ENCODE results near the gene HOTAIR.

DNA sequence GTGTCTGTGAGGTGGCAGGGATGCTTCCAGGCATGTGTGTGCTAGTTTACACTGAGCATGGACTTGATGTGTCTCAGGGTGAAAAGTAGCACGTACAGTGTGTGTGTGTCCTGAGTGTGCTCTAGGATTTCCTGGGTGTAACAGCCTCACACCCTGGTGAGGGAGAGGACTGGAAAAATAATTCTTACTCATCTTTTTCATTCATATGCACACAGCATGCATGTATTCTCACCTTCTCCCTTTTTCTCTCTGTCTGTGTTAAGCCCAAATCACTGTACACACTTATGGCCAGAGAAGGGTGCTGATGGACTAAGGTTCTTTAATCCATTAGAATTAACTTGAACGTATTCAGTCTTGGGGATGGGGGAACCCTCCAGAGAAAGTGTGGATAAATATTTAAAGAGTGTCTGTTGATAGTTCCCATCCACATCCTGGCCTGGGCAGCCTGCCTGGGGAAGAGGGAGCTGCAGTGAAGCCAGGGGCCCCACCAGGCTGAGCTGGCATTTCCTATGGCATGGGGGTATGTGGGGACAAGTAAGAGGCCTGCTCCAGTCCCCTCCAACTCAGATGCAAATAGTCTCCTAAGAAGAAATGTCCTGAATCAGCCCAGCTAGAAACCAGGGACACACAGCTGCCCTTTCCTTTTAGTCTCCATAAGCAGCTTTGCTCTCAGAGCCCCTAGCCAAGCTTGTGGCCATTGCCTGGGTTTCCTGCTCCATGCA lies 32.9 kb upstream of the HOTAIR start:
- TF ChIP-seq TP53 (CRISPR knock-in tag; IDR thresholded peaks at IDR 0.05) (no peak), CHD4 (IDR thresholded peaks at IDR 0.05; ENCODE audit: borderline replicate concordance) (no peak), SMC3 (IDR thresholded peaks at IDR 0.05) (no peak), POLR2A (IDR thresholded peaks at IDR 0.05; ENCODE audit: low read length) (no peak), KDM5A (IDR thresholded peaks at IDR 0.05) (no peak), RFX5 (IDR thresholded peaks at IDR 0.05) (no peak), PHF8 (IDR thresholded peaks at IDR 0.05; ENCODE audit: borderline replicate concordance, low read depth) (no peak), CHD2 (IDR thresholded peaks at IDR 0.05; ENCODE audit: low read length, partially characterized antibody) (no peak), EHMT2 (IDR thresholded peaks at IDR 0.05; ENCODE audit: low read depth) (no peak), ZFP36 (IDR thresholded peaks at IDR 0.05; ENCODE audit: borderline replicate concordance, partially characterized antibody) (no peak)
- TF ChIP-seq, protein P1, sequence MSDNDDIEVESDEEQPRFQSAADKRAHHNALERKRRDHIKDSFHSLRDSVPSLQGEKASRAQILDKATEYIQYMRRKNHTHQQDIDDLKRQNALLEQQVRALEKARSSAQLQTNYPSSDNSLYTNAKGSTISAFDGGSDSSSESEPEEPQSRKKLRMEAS (IDR thresholded peaks at IDR 0.05): no peak
- TF ChIP-seq, protein P2, sequence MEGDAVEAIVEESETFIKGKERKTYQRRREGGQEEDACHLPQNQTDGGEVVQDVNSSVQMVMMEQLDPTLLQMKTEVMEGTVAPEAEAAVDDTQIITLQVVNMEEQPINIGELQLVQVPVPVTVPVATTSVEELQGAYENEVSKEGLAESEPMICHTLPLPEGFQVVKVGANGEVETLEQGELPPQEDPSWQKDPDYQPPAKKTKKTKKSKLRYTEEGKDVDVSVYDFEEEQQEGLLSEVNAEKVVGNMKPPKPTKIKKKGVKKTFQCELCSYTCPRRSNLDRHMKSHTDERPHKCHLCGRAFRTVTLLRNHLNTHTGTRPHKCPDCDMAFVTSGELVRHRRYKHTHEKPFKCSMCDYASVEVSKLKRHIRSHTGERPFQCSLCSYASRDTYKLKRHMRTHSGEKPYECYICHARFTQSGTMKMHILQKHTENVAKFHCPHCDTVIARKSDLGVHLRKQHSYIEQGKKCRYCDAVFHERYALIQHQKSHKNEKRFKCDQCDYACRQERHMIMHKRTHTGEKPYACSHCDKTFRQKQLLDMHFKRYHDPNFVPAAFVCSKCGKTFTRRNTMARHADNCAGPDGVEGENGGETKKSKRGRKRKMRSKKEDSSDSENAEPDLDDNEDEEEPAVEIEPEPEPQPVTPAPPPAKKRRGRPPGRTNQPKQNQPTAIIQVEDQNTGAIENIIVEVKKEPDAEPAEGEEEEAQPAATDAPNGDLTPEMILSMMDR (IDR thresholded peaks at IDR 0.05): no peak
- TF ChIP-seq, protein P3, sequence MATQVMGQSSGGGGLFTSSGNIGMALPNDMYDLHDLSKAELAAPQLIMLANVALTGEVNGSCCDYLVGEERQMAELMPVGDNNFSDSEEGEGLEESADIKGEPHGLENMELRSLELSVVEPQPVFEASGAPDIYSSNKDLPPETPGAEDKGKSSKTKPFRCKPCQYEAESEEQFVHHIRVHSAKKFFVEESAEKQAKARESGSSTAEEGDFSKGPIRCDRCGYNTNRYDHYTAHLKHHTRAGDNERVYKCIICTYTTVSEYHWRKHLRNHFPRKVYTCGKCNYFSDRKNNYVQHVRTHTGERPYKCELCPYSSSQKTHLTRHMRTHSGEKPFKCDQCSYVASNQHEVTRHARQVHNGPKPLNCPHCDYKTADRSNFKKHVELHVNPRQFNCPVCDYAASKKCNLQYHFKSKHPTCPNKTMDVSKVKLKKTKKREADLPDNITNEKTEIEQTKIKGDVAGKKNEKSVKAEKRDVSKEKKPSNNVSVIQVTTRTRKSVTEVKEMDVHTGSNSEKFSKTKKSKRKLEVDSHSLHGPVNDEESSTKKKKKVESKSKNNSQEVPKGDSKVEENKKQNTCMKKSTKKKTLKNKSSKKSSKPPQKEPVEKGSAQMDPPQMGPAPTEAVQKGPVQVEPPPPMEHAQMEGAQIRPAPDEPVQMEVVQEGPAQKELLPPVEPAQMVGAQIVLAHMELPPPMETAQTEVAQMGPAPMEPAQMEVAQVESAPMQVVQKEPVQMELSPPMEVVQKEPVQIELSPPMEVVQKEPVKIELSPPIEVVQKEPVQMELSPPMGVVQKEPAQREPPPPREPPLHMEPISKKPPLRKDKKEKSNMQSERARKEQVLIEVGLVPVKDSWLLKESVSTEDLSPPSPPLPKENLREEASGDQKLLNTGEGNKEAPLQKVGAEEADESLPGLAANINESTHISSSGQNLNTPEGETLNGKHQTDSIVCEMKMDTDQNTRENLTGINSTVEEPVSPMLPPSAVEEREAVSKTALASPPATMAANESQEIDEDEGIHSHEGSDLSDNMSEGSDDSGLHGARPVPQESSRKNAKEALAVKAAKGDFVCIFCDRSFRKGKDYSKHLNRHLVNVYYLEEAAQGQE (IDR thresholded peaks at IDR 0.05): no peak

Data from A549 (cell line).